CD4-positive, alpha-beta T cell (primary cell): ENCODE measurements around the gene FAM120A. TPM values are rescaled to one million over a fixed set of nuclear protein-coding genes. Genes with fewer than 3 reads are reported as not detected.

Experiments
- ATAC-seq: fragments of 200-7000 bp; cut with Tn5 transposase; one replicate; pipeline ENCODE4 v1.10.0; 2022; ENCODE audit warnings: mild to moderate bottlenecking; ENCODE audit not compliant: poor library complexity
- CTCF ChIA-PET: fragments of 350-600 bp; sonication (Branson Sonifier 250); formaldehyde crosslinking; loops from one replicate; lab custom pipeline; 2021; ENCODE audit warnings: antibody characterized with exemption, inconsistent platforms; lab: Charles Lee
- POLR2A ChIA-PET: fragments of 350-600 bp; sonication (Branson Sonifier 250); formaldehyde crosslinking; loops from one replicate; lab custom pipeline; 2021; ENCODE audit warnings: antibody characterized with exemption, inconsistent platforms; lab: Charles Lee
- DNase-seq, 14 experiments: peaks; one replicate each; pipeline ENCODE4 v3.0.0-alpha.2; 2013 to 2020; ENCODE audit warnings: mixed read lengths in 2 of 14
- H3K27ac ChIP-seq, 2 donors: one replicate each; pipeline versions ENCODE4 v1.5.1 to v1.7.0; 2013; ENCODE audit warnings: low read length in 2 of 2, low read depth in 1 of 2, mild to moderate bottlenecking in 1 of 2
- H3K27me3 ChIP-seq, 2 experiments: 1 replicate in 1 of 2; 2 replicates in 1 of 2; pipeline versions ENCODE4 v1.6.1 to v1.7.0; 2013; ENCODE audit warnings: low read length in 2 of 2, control low read depth in 1 of 2, mild to moderate bottlenecking in 1 of 2, moderate library complexity in 1 of 2; ENCODE audit not compliant: insufficient read depth in 2 of 2, control insufficient read depth in 1 of 2
- H3K36me3 ChIP-seq: one replicate; pipeline ENCODE4 v1.6.1; 2013; ENCODE audit warnings: low read length, control low read depth; ENCODE audit not compliant: insufficient read depth
- H3K4me1 ChIP-seq: one replicate; pipeline ENCODE4 v1.6.1; 2013; ENCODE audit warnings: low read length, control low read depth; ENCODE audit not compliant: insufficient read depth
- H3K4me3 ChIP-seq: one replicate; pipeline ENCODE4 v1.5.1; 2013; ENCODE audit warnings: mild to moderate bottlenecking, low read length, moderate library complexity
- H3K9me3 ChIP-seq, 2 experiments: 1 replicate in 1 of 2; 2 replicates in 1 of 2; pipeline versions ENCODE4 v1.6.1 to v1.7.0; 2013; ENCODE audit warnings: low read length in 2 of 2, mild to moderate bottlenecking in 2 of 2, control low read depth in 1 of 2, moderate library complexity in 1 of 2; ENCODE audit not compliant: control insufficient read depth in 1 of 2, insufficient read depth in 1 of 2
- H3K27ac Mint-ChIP-seq: one replicate; pipeline ENCODE4 v1.8.0; 2020; ENCODE audit warnings: mixed read lengths
- H3K27me3 Mint-ChIP-seq: one replicate; pipeline ENCODE4 v1.8.0; 2021; ENCODE audit warnings: mixed read lengths
- H3K36me3 Mint-ChIP-seq: one replicate; pipeline ENCODE4 v1.8.0; 2021; ENCODE audit warnings: low read depth, mixed read lengths
- H3K4me1 Mint-ChIP-seq: one replicate; pipeline ENCODE4 v1.8.0; 2021; ENCODE audit warnings: low read depth, mixed read lengths
- H3K4me3 Mint-ChIP-seq: one replicate; pipeline ENCODE4 v1.8.0; 2020; ENCODE audit warnings: mild to moderate bottlenecking, mixed read lengths
- H3K9me3 Mint-ChIP-seq: one replicate; pipeline ENCODE4 v1.8.0; 2020; ENCODE audit warnings: mixed read lengths
- intact Hi-C, 2 experiments: fragments of 100-400 bp; cut with DNase I in 1 of 2; cut with micrococcal nuclease in 1 of 2; formaldehyde crosslinking; loops; one replicate each; pipeline versions ENCODE4 v1.15.1 to v1.9.0; 2023 to 2025; cut with DNase I, micrococcal nuclease
- total RNA-seq, 174 experiments: library from RNA in 2 of 174; stranded (reverse) in 2 of 174; gene quantifications; one replicate each; pipeline ENCODE4 v1.2.3 and lab custom pipeline; 2021 to 2026
- TF ChIP-seq, protein P1 (sequence below): fragments of 200-600 bp; IDR thresholded peaks from one replicate; pipeline ENCODE4 v1.8.0; 2022; ENCODE audit warnings: antibody characterized with exemption, mild to moderate bottlenecking

The FAM120A gene
- total RNA-seq, 2 experiments from 2014 or later, result 46.5 to 51.7 TPM

DNA sequence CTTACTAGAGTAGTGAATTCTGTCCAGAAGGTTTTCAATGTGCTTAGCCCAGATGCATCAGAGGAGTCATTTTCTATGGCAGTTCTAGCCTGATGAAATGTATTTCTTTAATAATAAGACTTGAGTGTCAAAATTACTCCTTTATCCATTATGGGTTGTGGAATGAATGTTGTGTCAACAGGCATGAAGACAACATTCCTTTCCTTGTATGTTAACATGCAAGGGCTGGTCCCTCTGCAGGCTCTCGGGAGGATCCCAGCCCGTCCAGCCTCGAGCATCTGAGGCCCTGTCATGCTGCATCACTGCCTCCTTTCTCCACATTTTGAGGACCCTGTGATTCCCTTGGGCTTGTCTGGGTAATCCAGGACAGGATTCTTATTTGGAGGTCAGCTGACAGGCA is 44.8 kb downstream of the FAM120A start:
- H3K4me3 Mint-ChIP-seq, result no peak overlapping the region
- H3K27me3 Mint-ChIP-seq, result no peaks in the 10 kb centered on the region
- peaks cover 92% of the 10 kb centered on the region for H3K36me3 Mint-ChIP-seq
- peaks cover 55% of the 10 kb centered on the region for H3K36me3 ChIP-seq
- no peak overlapping the region for H3K27ac Mint-ChIP-seq
- no peak for DNase-seq
- ATAC-seq, result no peak
- intact Hi-C loops, result no loop called here
- H3K4me3 ChIP-seq, result no peak overlapping the region
- ChIA-PET CTCF (no interaction called here), POLR2A (no interaction called here)
- no peaks in the 10 kb centered on the region for H3K9me3 Mint-ChIP-seq
- TF ChIP-seq, protein P1, sequence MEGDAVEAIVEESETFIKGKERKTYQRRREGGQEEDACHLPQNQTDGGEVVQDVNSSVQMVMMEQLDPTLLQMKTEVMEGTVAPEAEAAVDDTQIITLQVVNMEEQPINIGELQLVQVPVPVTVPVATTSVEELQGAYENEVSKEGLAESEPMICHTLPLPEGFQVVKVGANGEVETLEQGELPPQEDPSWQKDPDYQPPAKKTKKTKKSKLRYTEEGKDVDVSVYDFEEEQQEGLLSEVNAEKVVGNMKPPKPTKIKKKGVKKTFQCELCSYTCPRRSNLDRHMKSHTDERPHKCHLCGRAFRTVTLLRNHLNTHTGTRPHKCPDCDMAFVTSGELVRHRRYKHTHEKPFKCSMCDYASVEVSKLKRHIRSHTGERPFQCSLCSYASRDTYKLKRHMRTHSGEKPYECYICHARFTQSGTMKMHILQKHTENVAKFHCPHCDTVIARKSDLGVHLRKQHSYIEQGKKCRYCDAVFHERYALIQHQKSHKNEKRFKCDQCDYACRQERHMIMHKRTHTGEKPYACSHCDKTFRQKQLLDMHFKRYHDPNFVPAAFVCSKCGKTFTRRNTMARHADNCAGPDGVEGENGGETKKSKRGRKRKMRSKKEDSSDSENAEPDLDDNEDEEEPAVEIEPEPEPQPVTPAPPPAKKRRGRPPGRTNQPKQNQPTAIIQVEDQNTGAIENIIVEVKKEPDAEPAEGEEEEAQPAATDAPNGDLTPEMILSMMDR, result no peak
- no peak overlapping the region for H3K27ac ChIP-seq
- no peaks in the 10 kb centered on the region for H3K27me3 ChIP-seq
- no peaks in the 10 kb centered on the region for H3K9me3 ChIP-seq
- H3K4me1 Mint-ChIP-seq, result peaks cover 41% of the 10 kb centered on the region
- H3K4me1 ChIP-seq, result peaks cover 21% of the 10 kb centered on the region

DNA sequence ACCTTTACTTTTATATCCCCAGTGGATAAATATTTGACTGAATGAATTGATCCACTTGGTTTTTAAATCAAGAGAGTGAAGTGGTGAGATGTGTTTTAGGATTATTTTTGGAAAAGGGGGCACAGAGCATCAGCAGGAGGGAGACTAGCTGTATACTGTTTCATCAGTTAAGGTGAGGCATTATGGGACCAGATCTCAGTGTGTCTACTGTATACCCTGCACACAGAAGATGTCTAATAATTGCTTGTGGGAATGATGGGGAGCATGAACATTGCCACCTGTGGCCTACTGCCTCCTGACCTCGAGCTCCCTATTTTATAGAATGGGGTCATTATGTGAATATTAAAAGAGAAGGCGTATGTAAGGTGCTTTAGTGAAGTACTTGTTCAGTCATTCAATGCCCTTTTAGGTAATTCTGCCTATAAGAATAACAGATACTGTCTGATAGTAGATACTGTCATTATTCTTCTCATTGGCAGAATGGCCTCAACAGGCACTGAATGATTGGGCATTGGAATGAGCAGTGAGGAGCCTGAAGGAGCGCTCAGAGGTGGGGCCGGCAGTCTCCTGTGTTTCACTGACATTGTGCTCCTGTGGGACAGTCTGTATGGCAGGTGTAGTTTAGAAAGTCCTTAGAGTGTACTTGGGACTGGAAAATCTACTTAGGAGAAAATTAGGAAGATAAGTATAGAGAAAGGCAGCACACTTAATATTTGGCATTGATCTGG is 49.2 kb downstream of the FAM120A start:
- peaks cover 86% of the 10 kb centered on the region for H3K36me3 Mint-ChIP-seq
- H3K36me3 ChIP-seq, result peaks cover 45% of the 10 kb centered on the region

DNA sequence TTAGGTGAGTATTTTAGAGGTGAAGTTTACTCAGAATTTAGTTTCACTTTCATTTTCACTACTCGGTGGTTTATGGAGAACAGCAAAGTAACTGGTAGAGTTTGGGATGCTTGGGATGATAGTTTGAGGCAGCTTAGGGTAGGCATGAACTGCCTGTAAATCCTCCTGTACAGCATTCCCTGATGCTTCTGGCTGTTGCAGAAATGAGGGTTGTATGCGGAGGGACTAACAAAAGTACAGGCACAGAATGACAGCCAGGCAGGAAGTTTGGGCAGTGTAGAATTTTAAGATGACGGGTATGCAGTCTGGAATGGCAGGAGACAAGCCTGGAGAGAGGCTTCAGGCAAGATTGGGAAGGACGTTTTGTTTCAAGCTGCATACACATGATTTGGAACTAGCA is 49.9 kb downstream of the FAM120A start:
- peaks cover 27% of the 10 kb centered on the region for H3K4me1 ChIP-seq
- Mint-ChIP-seq H3K4me3 (peak overlapping the region; percentile 87), H3K36me3 (peaks cover 84% of the 10 kb centered on the region), H3K27me3 (no peaks in the 10 kb centered on the region), H3K9me3 (no peaks in the 10 kb centered on the region), H3K27ac (peak overlapping the region; percentile 85), H3K4me1 (peaks cover 65% of the 10 kb centered on the region)
- H3K9me3 ChIP-seq, result no peaks in the 10 kb centered on the region
- intact Hi-C loops, result loop anchor here (5.0 kb wide), 1 partner anchor 49 kb away; the partner anchor contains the start of genes FAM120A (in 2 of the 2) and FAM120AOS (in 2 of the 2)
- DNase-seq, result peak in 3 of 14 experiments; percentile 26 to 60 (median 36)
- peak overlapping the region in 1 of 2 donors; percentile 61 for H3K27ac ChIP-seq
- peak; percentile 55 for ATAC-seq
- TF ChIP-seq, protein P1, result no peak
- peak overlapping the region; percentile 56 for H3K4me3 ChIP-seq
- peaks cover 40% of the 10 kb centered on the region for H3K36me3 ChIP-seq
- CTCF ChIA-PET, result interaction anchor here (0.5 to 1.3 kb wide), 2 partner anchors 65 to 1378 kb away, joined by 3 to 4 read pairs; no protein-coding TSS in a partner anchor
- no peaks in the 10 kb centered on the region for H3K27me3 ChIP-seq
- POLR2A ChIA-PET, result no interaction called here

More for the DNA sequence above, 49.2 kb downstream of the FAM120A start:
- Histone ChIP-seq H3K27me3 (no peaks in the 10 kb centered on the region), H3K27ac (peak overlapping the region in 1 of 2 donors; percentile 61), H3K4me3 (peak overlapping the region; percentile 56), H3K4me1 (peaks cover 27% of the 10 kb centered on the region), H3K9me3 (no peaks in the 10 kb centered on the region)
- Mint-ChIP-seq H3K9me3 (no peaks in the 10 kb centered on the region), H3K4me1 (peaks cover 63% of the 10 kb centered on the region), H3K27ac (peak overlapping the region; percentile 85), H3K27me3 (no peaks in the 10 kb centered on the region), H3K4me3 (peak overlapping the region; percentile 87)
- DNase-seq (peak in 1 of 14 experiments; percentile 8), ATAC-seq (no peak)
- intact Hi-C loops, result loop anchor here (5.0 kb wide), 1 partner anchor 48 kb away; the partner anchor contains the start of genes FAM120A (in 2 of the 2) and FAM120AOS (in 2 of the 2)
- ChIA-PET POLR2A (no interaction called here), CTCF (interaction anchor here (0.5 to 1.3 kb wide), 2 partner anchors 65 to 1377 kb away, joined by 3 to 4 read pairs; no protein-coding TSS in a partner anchor)
- TF ChIP-seq, protein P1, result no peak
